Choroid plexus epithelial cell (primary cell): ENCODE results near the gene WDR53.
"Not testable (repeated sequence)": the region's sequence is repeated elsewhere in the genome, so short reads cannot be mapped to it uniquely, and the experiment has no call there.

Experiments used
- DNase-seq: peaks from one replicate; pipeline ENCODE4 v3.0.0-alpha.2; 2010; ENCODE audit warnings: low read depth
- H3K4me3 ChIP-seq: 2 replicates; pipeline ENCODE4 v1.5.1; 2011; ENCODE audit warnings: low read depth, mild to moderate bottlenecking, control low read depth, low read length, moderate library complexity
- CTCF ChIP-seq: conservative IDR thresholded peaks from 2 replicates; pipeline ENCODE4 v1.5.1; 2011; ENCODE audit warnings: low read depth, mild to moderate bottlenecking, control low read depth, inconsistent platforms, low read length, moderate library complexity

The WDR53 gene

GRCh38 chr3:196558476-196558875 lies 9.9 kb downstream of the WDR53 start:
- DNase-seq, result no peak
- no peak for TF ChIP-seq CTCF

GRCh38 chr3:196557236-196557635 lies 11.1 kb downstream of the WDR53 start:
- TF ChIP-seq CTCF, result no peak
- no peak overlapping the region for H3K4me3 ChIP-seq
- no peak for DNase-seq

More at GRCh38 chr3:196558476-196558875, 9.9 kb downstream of the WDR53 start:
- no peak overlapping the region for H3K4me3 ChIP-seq

- no peak for DNase-seq
- no peak overlapping the region for H3K4me3 ChIP-seq
- no peak for TF ChIP-seq CTCF
These were observed 13.1 kb downstream of the WDR53 start for GRCh38 chr3:196555295-196555694.

GRCh38 chr3:196554205-196554604 lies 14.1 kb downstream of the WDR53 start:
- TF ChIP-seq CTCF, result no peak
- no peak for DNase-seq

GRCh38 chr3:196553551-196553950 lies 14.8 kb downstream of the WDR53 start:
- H3K4me3 ChIP-seq, result no peak overlapping the region
- no peak for TF ChIP-seq CTCF

More at GRCh38 chr3:196554205-196554604, 14.1 kb downstream of the WDR53 start:
- H3K4me3 ChIP-seq, result no peak overlapping the region

GRCh38 chr3:196552253-196552652 lies 16.1 kb downstream of the WDR53 start:
- no peak for TF ChIP-seq CTCF
- no peak for DNase-seq

More at GRCh38 chr3:196553551-196553950, 14.8 kb downstream of the WDR53 start:
- no peak for DNase-seq

GRCh38 chr3:196550172-196550571 lies 18.2 kb downstream of the WDR53 start:
- not testable (repeated sequence) for DNase-seq, H3K4me3 ChIP-seq

More at GRCh38 chr3:196552253-196552652, 16.1 kb downstream of the WDR53 start:
- H3K4me3 ChIP-seq, result no peak overlapping the region

GRCh38 chr3:196549312-196549711 lies 19.0 kb downstream of the WDR53 start:
- DNase-seq, H3K4me3 ChIP-seq: not testable (repeated sequence)
